ENCODE data around the gene FGF3. TPM values are rescaled to one million over a fixed set of nuclear protein-coding genes. Genes with fewer than 3 reads are reported as not detected.
A peak's percentile ranks its signal among the peaks of the same experiment; 100 is the strongest.

FGF3 gene
- polyA plus RNA-seq, 1 of the 3 experiments (the other 2 are of a cell fraction): not detected

- no peaks in the 10 kb centered on the region for H3K79me2 ChIP-seq (ENCODE audit: insufficient read depth)
- no peaks in the 10 kb centered on the region for H3K36me3 ChIP-seq (replicated peaks in 1 of 2; ENCODE audit: control insufficient read depth in 1 of 2, insufficient read depth in 2 of 2, low read length in 1 of 2)
- H3K9me2 ChIP-seq: no peaks in the 10 kb centered on the region
- ChIA-PET CTCF (interaction anchor here (1.1 to 1.8 kb wide), 3 partner anchors 95 to 113 kb away, joined by 4 to 5 read pairs (median 4); no protein-coding TSS in a partner anchor), POLR2A (no interaction called here)
- no peak overlapping the region for H3K4me2 ChIP-seq
- no peak overlapping the region for H3K27ac ChIP-seq (ENCODE audit: low read depth in 2 of 2, low read length in 1 of 2)
- no peak overlapping the region for H3K4me3 ChIP-seq (ENCODE audit: low read depth in 2 of 2, low read length in 1 of 2)
- H3K4me1 ChIP-seq (ENCODE audit: control insufficient read depth in 1 of 2, insufficient read depth in 2 of 2, low read depth in 1 of 2, low read length in 1 of 2): no peaks in the 10 kb centered on the region
- no peaks in the 10 kb centered on the region for H3K27me3 ChIP-seq (ENCODE audit: insufficient read depth)
- TF ChIP-seq NFIC (IDR thresholded peaks at IDR 0.05; ENCODE audit: borderline replicate concordance) (no peak), USF1 (IDR thresholded peaks at IDR 0.05; ENCODE audit: borderline replicate concordance, low read depth) (peak; percentile 92)
- DNase-seq: peak; percentile 63
- H3K9ac ChIP-seq: no peak overlapping the region
- H3F3A ChIP-seq (replicated peaks; ENCODE audit: insufficient read depth): no peaks in the 10 kb centered on the region
- no peaks in the 10 kb centered on the region for H4K20me1 ChIP-seq (ENCODE audit: insufficient read depth)
- WGBS (ENCODE audit: low lambda C conversion rate): 14% methylated on average over 3 of the region's 3 CpGs
- H2AFZ ChIP-seq (ENCODE audit: low read depth): no peak overlapping the region
- H3K9me3 ChIP-seq: no peaks in the 10 kb centered on the region
These were observed 19.6 kb downstream of the FGF3 start for GRCh38 chr11:69799582-69799981.

DNA sequence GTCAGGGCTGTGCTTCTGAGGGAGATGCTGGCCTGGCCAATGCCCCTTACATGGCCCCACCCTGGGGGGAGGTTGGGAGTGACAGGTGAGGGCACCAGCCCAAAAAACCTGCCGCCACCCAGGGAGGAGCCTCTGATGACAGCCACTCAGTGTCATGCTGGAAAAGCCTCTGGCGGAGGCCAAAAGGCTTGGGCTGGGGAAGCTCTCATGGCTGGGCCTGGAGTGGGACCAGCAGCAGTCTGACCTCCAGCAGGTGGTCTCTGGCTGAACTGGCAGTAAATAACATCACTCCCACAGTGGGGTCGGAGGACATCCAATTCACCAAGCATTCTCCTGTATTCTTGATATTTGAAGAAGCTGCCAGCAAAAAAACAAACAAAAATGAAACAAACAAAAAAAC is 20.1 kb downstream of the FGF3 start:
- TF ChIP-seq CTCF (IDR thresholded peaks at IDR 0.05) (no peak), GATA2 (CRISPR knock-in tag; IDR thresholded peaks at IDR 0.05) (no peak), MXI1 (IDR thresholded peaks at IDR 0.05; ENCODE audit: low read depth, low read length) (no peak), EP300 (IDR thresholded peaks at IDR 0.05; ENCODE audit: borderline replicate concordance in 1 of 2, low read depth in 1 of 2, low read length in 1 of 2) (no peak), POLR2AphosphoS5 (IDR thresholded peaks at IDR 0.05; ENCODE audit: low read depth, low read length) (no peak), TAF1 (IDR thresholded peaks at IDR 0.05; ENCODE audit: borderline replicate concordance, low read depth, low read length) (no peak), SMC3 (IDR thresholded peaks at IDR 0.05; ENCODE audit: low read depth, low read length) (no peak), MEF2A (IDR thresholded peaks at IDR 0.05; ENCODE audit: borderline replicate concordance, low read depth) (no peak), RFX5 (IDR thresholded peaks at IDR 0.05; ENCODE audit: low read length) (no peak), CHD2 (IDR thresholded peaks at IDR 0.05; ENCODE audit: low read length, partially characterized antibody) (no peak), GABPA (IDR thresholded peaks at IDR 0.05; ENCODE audit: low read depth) (no peak), EZH2phosphoT487 (IDR thresholded peaks at IDR 0.05; ENCODE audit: borderline replicate concordance, low read depth) (no peak)
- TF ChIP-seq, protein P1, sequence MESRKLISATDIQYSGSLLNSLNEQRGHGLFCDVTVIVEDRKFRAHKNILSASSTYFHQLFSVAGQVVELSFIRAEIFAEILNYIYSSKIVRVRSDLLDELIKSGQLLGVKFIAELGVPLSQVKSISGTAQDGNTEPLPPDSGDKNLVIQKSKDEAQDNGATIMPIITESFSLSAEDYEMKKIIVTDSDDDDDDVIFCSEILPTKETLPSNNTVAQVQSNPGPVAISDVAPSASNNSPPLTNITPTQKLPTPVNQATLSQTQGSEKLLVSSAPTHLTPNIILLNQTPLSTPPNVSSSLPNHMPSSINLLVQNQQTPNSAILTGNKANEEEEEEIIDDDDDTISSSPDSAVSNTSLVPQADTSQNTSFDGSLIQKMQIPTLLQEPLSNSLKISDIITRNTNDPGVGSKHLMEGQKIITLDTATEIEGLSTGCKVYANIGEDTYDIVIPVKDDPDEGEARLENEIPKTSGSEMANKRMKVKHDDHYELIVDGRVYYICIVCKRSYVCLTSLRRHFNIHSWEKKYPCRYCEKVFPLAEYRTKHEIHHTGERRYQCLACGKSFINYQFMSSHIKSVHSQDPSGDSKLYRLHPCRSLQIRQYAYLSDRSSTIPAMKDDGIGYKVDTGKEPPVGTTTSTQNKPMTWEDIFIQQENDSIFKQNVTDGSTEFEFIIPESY (IDR thresholded peaks at IDR 0.05; ENCODE audit: borderline replicate concordance, low read depth): no peak
- Histone ChIP-seq H3F3A (replicated peaks; ENCODE audit: insufficient read depth) (no peaks in the 10 kb centered on the region), H2AFZ (ENCODE audit: low read depth) (no peak overlapping the region), H3K9me2 (no peaks in the 10 kb centered on the region), H4K20me1 (ENCODE audit: insufficient read depth) (no peaks in the 10 kb centered on the region), H3K27ac (ENCODE audit: low read depth in 2 of 2, low read length in 1 of 2) (no peak overlapping the region), H3K4me1 (ENCODE audit: control insufficient read depth in 1 of 2, insufficient read depth in 2 of 2, low read depth in 1 of 2, low read length in 1 of 2) (no peaks in the 10 kb centered on the region), H3K9ac (no peak overlapping the region), H3K36me3 (replicated peaks in 1 of 2; ENCODE audit: control insufficient read depth in 1 of 2, insufficient read depth in 2 of 2, low read length in 1 of 2) (no peaks in the 10 kb centered on the region), H3K4me3 (ENCODE audit: low read depth in 2 of 2, low read length in 1 of 2) (no peak overlapping the region), H3K9me3 (no peaks in the 10 kb centered on the region), H3K79me2 (ENCODE audit: insufficient read depth) (no peaks in the 10 kb centered on the region), H3K27me3 (ENCODE audit: insufficient read depth) (no peaks in the 10 kb centered on the region), H3K4me2 (no peak overlapping the region)
- WGBS (ENCODE audit: low lambda C conversion rate): 72% methylated on average over 3 of the region's 3 CpGs
- ChIA-PET CTCF (interaction anchor here (1.0 to 1.8 kb wide), 4 partner anchors 95 to 397 kb away, joined by 3 to 5 read pairs (median 4); no protein-coding TSS in a partner anchor), POLR2A (no interaction called here)
- no peak for DNase-seq
